ENCODE results near the gene GMDS. TPM values are rescaled to one million over a fixed set of nuclear protein-coding genes. Genes with fewer than 3 reads are reported as not detected.

Gene GMDS
- total RNA-seq, 2 experiments from 2014 or later = 13.9 to 16.4 TPM

DNA sequence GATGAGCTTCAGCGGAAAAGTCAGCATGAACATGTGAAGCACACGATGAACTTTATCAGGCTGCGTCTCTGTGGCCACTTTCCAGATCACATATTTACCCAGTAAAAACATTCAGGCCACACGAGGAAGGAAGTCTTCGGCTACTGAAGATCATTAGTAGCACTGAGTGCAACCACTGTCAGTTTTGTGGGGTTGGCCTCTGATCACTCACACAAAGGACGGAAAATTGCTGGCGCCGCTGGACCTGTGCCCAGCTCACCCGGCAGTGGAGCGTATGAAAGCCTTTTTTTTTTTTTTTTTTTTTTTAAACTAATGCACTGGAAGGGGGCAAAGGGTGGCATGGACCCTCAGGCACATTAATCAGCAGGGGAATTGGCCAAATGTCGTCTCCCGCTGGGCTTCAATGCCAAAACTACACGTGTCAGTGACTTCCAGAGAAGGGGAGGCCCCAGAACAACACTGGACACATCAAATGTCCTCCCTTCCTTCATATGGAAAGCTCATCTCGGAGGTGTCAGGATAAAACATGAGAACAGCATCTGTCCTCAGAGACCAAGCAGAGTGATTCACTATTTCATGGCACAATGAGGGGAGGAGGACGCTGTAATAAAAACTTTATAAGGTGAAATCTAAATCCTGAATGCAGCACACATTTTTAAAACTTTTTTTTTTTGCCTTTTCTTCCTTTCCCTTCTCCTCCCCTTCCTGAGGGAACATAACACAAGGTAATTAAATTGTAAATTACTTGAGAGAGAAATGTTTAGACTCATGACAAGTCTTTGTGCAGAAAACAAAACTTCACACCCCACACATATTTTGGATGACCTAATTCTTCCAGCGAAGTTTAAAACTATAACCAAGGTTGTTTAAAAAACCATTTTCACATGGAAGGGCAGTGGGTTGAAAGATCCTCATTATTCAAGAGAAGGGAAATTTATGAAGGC, 412.3 kb downstream of the GMDS start:
- Mint-ChIP-seq H3K9me3 (peaks cover 15% of the 10 kb centered on the region), H3K27me3 (no peaks in the 10 kb centered on the region), H3K27ac (no peak overlapping the region), H3K36me3 (ENCODE audit: low read depth) (peaks cover 31% of the 10 kb centered on the region), H3K4me1 (ENCODE audit: low read depth) (no peaks in the 10 kb centered on the region), H3K4me3 (no peak overlapping the region)
- CTCF ChIA-PET = no interaction called here
- Histone ChIP-seq H3K36me3 (ENCODE audit: insufficient read depth, low read length) (no peaks in the 10 kb centered on the region), H3K9me3 (ENCODE audit: control insufficient read depth in 1 of 2, insufficient read depth in 1 of 2, low read length in 2 of 2) (peaks cover 5 to 10% of the 10 kb centered on the region in 2 experiments), H3K27me3 (ENCODE audit: control insufficient read depth in 1 of 2, insufficient read depth in 2 of 2, low read length in 2 of 2) (no peaks in the 10 kb centered on the region), H3K4me3 (ENCODE audit: low read length) (no peak overlapping the region), H3K27ac (ENCODE audit: low read depth in 1 of 2, low read length in 2 of 2) (no peak overlapping the region), H3K4me1 (ENCODE audit: insufficient read depth, low read length) (no peaks in the 10 kb centered on the region)
- ATAC-seq (ENCODE audit: poor library complexity) (no peak), DNase-seq (no peak)
- POLR2A ChIA-PET = no interaction called here
- TF ChIP-seq, protein P1, sequence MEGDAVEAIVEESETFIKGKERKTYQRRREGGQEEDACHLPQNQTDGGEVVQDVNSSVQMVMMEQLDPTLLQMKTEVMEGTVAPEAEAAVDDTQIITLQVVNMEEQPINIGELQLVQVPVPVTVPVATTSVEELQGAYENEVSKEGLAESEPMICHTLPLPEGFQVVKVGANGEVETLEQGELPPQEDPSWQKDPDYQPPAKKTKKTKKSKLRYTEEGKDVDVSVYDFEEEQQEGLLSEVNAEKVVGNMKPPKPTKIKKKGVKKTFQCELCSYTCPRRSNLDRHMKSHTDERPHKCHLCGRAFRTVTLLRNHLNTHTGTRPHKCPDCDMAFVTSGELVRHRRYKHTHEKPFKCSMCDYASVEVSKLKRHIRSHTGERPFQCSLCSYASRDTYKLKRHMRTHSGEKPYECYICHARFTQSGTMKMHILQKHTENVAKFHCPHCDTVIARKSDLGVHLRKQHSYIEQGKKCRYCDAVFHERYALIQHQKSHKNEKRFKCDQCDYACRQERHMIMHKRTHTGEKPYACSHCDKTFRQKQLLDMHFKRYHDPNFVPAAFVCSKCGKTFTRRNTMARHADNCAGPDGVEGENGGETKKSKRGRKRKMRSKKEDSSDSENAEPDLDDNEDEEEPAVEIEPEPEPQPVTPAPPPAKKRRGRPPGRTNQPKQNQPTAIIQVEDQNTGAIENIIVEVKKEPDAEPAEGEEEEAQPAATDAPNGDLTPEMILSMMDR (IDR thresholded peaks at IDR 0.05) = no peak
- intact Hi-C loops (cut with DNase I, micrococcal nuclease) = no loop called here

DNA sequence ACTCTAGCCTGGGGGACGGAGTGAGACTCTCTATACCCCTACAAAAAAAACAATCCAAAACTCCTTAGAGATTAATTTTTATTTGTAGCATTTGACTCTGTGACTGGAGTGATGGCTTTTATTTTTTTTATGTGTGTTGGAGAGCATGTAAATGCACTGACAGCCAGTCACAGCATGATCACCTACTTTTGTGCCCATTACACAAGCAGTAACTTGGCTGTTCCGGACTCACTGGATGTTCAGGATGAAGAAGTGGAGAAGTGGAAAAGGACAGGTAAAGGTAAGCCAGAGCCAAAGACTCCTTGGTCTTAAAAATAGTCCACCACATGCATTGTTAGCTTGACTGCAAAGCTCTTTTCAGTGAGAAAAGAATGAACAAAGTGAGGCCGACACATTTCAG, 413.0 kb downstream of the GMDS start:
- Mint-ChIP-seq H3K27me3 (no peaks in the 10 kb centered on the region), H3K4me3 (no peak overlapping the region), H3K4me1 (ENCODE audit: low read depth) (no peaks in the 10 kb centered on the region), H3K36me3 (ENCODE audit: low read depth) (peaks cover 39% of the 10 kb centered on the region), H3K9me3 (peaks cover 18% of the 10 kb centered on the region), H3K27ac (no peak overlapping the region)
- intact Hi-C loops (cut with DNase I, micrococcal nuclease) = no loop called here
- Histone ChIP-seq H3K4me3 (ENCODE audit: low read length) (no peak overlapping the region), H3K36me3 (ENCODE audit: insufficient read depth, low read length) (no peaks in the 10 kb centered on the region), H3K27ac (ENCODE audit: low read depth in 1 of 2, low read length in 2 of 2) (no peak overlapping the region), H3K27me3 (ENCODE audit: control insufficient read depth in 1 of 2, insufficient read depth in 2 of 2, low read length in 2 of 2) (no peaks in the 10 kb centered on the region), H3K9me3 (ENCODE audit: control insufficient read depth in 1 of 2, insufficient read depth in 1 of 2, low read length in 2 of 2) (peaks cover 5 to 17% of the 10 kb centered on the region in 2 experiments), H3K4me1 (ENCODE audit: insufficient read depth, low read length) (no peaks in the 10 kb centered on the region)
- no peak for ATAC-seq (ENCODE audit: poor library complexity)
- ChIA-PET CTCF (no interaction called here), POLR2A (no interaction called here)
- TF ChIP-seq, protein P1 (IDR thresholded peaks at IDR 0.05) = no peak
- DNase-seq = no peak

DNA sequence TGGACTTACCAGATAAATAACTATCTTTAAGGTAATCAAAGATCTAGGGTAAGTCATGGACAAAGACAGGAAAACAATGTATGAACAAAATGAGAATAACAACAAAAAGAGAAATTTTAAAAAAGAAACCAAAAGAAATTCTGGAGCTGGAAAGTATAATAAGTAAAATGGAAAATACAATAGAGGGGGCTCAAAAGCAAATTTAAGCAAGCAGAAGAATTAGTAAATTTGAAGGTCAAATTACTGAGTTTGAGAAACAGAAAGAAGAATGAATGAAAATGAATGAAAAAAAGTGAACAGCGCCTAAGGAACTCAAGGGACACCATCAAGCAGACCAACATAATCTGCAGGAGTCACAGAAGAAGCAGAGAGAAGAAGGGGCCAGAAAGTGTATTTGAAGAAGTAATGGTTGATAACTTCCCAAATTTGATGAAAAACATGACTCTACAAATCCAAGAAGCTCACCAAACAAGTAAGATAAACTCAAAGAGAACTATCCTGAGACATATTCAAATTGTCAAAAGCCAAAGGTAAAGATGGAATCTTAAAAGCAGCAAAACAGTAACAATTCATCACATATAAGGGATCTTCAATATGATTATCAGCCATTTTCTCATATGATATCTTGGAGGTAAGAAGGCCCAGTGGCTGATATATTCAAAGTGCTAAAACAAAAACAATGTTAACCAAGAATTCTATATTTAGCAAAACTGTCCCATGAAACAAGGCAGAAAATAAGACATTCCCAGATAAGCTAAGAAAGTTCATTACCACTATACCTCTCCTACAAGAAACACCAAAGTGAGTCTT, 417.2 kb downstream of the GMDS start:
- POLR2A ChIA-PET = no interaction called here
- H3K27me3 Mint-ChIP-seq = no peaks in the 10 kb centered on the region
- CTCF ChIA-PET = no interaction called here
- DNase-seq = no peak
- H3K9me3 Mint-ChIP-seq = peaks cover 18% of the 10 kb centered on the region
- TF ChIP-seq, protein P1 (IDR thresholded peaks at IDR 0.05) = no peak
- intact Hi-C loops (cut with DNase I, micrococcal nuclease) = no loop called here
- Histone ChIP-seq H3K9me3 (ENCODE audit: control insufficient read depth in 1 of 2, insufficient read depth in 1 of 2, low read length in 2 of 2) (peaks cover 5 to 17% of the 10 kb centered on the region in 2 experiments), H3K4me3 (ENCODE audit: low read length) (no peak overlapping the region), H3K27me3 (ENCODE audit: control insufficient read depth in 1 of 2, insufficient read depth in 2 of 2, low read length in 2 of 2) (no peaks in the 10 kb centered on the region), H3K36me3 (ENCODE audit: insufficient read depth, low read length) (no peaks in the 10 kb centered on the region), H3K4me1 (ENCODE audit: insufficient read depth, low read length) (no peaks in the 10 kb centered on the region), H3K27ac (ENCODE audit: low read depth in 1 of 2, low read length in 2 of 2) (no peak overlapping the region)
- no peak overlapping the region for H3K4me3 Mint-ChIP-seq
- H3K36me3 Mint-ChIP-seq (ENCODE audit: low read depth) = peaks cover 47% of the 10 kb centered on the region
- no peak overlapping the region for H3K27ac Mint-ChIP-seq
- ATAC-seq (ENCODE audit: poor library complexity) = no peak
- H3K4me1 Mint-ChIP-seq (ENCODE audit: low read depth) = no peaks in the 10 kb centered on the region

All from CD4-positive, alpha-beta T cell (primary cell).